Measurements from ENCODE around the gene CCDC43. TPM values are rescaled to one million over a fixed set of nuclear protein-coding genes. Genes with fewer than 3 reads are reported as not detected.

The CCDC43 gene
- total RNA-seq, 4 donors from 2014 or later: 15.2 to 20.2 (median 15.9) TPM

- no peaks in the 10 kb centered on the region for H3K36me3 ChIP-seq
- peaks cover 0 to 4% (median 0%) of the 10 kb centered on the region in 4 donors for H3K4me1 ChIP-seq
- intact Hi-C loops (cut with DNase I): no loop called here
- DNase-seq (ENCODE audit: extremely low spot score): no peak
- H3K9me3 ChIP-seq: no peaks in the 10 kb centered on the region
- no peak overlapping the region for H3K27ac ChIP-seq (replicated peaks in 1 of 4)
- H3K4me3 ChIP-seq: no peak overlapping the region
- H3K27me3 ChIP-seq: peaks cover 0 to 42% (median 0%) of the 10 kb centered on the region in 4 donors
- TF ChIP-seq CTCF (IDR thresholded peaks at IDR 0.05) (no peak), POLR2A (IDR thresholded peaks at IDR 0.05; ENCODE audit: low read depth) (no peak), POLR2AphosphoS5 (IDR thresholded peaks at IDR 0.05) (no peak), EP300 (IDR thresholded peaks at IDR 0.05) (no peak)
Observed at GRCh38 chr17:44647736-44648135, 41.8 kb downstream of the CCDC43 start.

GRCh38 chr17:44646280-44646679 is 43.3 kb downstream of the CCDC43 start:
- no peak for DNase-seq (ENCODE audit: extremely low spot score)
- Histone ChIP-seq H3K27ac (replicated peaks in 1 of 4) (no peak overlapping the region), H3K4me3 (no peak overlapping the region), H3K9me3 (no peaks in the 10 kb centered on the region), H3K27me3 (peaks cover 0 to 32% (median 0%) of the 10 kb centered on the region in 4 donors), H3K4me1 (peaks cover 0 to 4% (median 0%) of the 10 kb centered on the region in 4 donors), H3K36me3 (no peaks in the 10 kb centered on the region)
- no peak for TF ChIP-seq POLR2A (IDR thresholded peaks at IDR 0.05; ENCODE audit: low read depth)
- no peak for TF ChIP-seq EP300 (IDR thresholded peaks at IDR 0.05)
- TF ChIP-seq POLR2AphosphoS5 (IDR thresholded peaks at IDR 0.05): no peak
- no peak for TF ChIP-seq CTCF (IDR thresholded peaks at IDR 0.05)
- 87% methylated on average over 4 of the region's 4 CpGs for whole genome bisulfite sequencing
- intact Hi-C loops (cut with DNase I): no loop called here

- H3K27ac ChIP-seq (replicated peaks in 1 of 4): no peak overlapping the region
- H3K27me3 ChIP-seq: peaks cover 0 to 32% (median 0%) of the 10 kb centered on the region in 4 donors
- H3K4me3 ChIP-seq: no peak overlapping the region
- H3K9me3 ChIP-seq: no peaks in the 10 kb centered on the region
- peaks cover 0 to 4% (median 0%) of the 10 kb centered on the region in 4 donors for H3K4me1 ChIP-seq
- 87% methylated on average over 12 of the region's 12 CpGs for WGBS
- H3K36me3 ChIP-seq: no peaks in the 10 kb centered on the region
- intact Hi-C loops (cut with DNase I): no loop called here
- TF ChIP-seq POLR2AphosphoS5 (IDR thresholded peaks at IDR 0.05) (no peak), CTCF (IDR thresholded peaks at IDR 0.05) (no peak), POLR2A (IDR thresholded peaks at IDR 0.05; ENCODE audit: low read depth) (no peak)
- DNase-seq (ENCODE audit: extremely low spot score): no peak
Observed at GRCh38 chr17:44645341-44645740, 44.2 kb downstream of the CCDC43 start.

GRCh38 chr17:44642834-44643233 is 46.7 kb downstream of the CCDC43 start:
- peak; percentile 37 for DNase-seq (ENCODE audit: extremely low spot score)
- TF ChIP-seq POLR2A (IDR thresholded peaks at IDR 0.05; ENCODE audit: low read depth) (no peak), EP300 (IDR thresholded peaks at IDR 0.05) (no peak), CTCF (IDR thresholded peaks at IDR 0.05) (no peak), POLR2AphosphoS5 (IDR thresholded peaks at IDR 0.05) (no peak)
- H3K9me3 ChIP-seq: no peaks in the 10 kb centered on the region
- H3K27ac ChIP-seq (replicated peaks in 1 of 4): no peak overlapping the region
- peaks cover 0 to 21% (median 0%) of the 10 kb centered on the region in 4 donors for H3K27me3 ChIP-seq
- no peaks in the 10 kb centered on the region for H3K36me3 ChIP-seq
- H3K4me1 ChIP-seq: peaks cover 0 to 4% (median 0%) of the 10 kb centered on the region in 4 donors
- no peak overlapping the region for H3K4me3 ChIP-seq
- intact Hi-C loops (cut with DNase I): no loop called here
- WGBS: 46% methylated on average over 7 of the region's 7 CpGs

- H3K4me1 ChIP-seq: no peaks in the 10 kb centered on the region
- no peak overlapping the region for H3K4me3 ChIP-seq
- no peak for DNase-seq (ENCODE audit: extremely low spot score)
- no peaks in the 10 kb centered on the region for H3K36me3 ChIP-seq
- H3K27me3 ChIP-seq: peaks cover 0 to 5% (median 0%) of the 10 kb centered on the region in 4 donors
- no peaks in the 10 kb centered on the region for H3K9me3 ChIP-seq
- H3K27ac ChIP-seq (replicated peaks in 1 of 4): no peak overlapping the region
- intact Hi-C loops (cut with DNase I): loop anchor here (10.0 kb wide), 1 partner anchor 58 kb away; no protein-coding TSS in a partner anchor
- WGBS: 72% methylated on average over 1 of the region's 1 CpG
- TF ChIP-seq POLR2AphosphoS5 (IDR thresholded peaks at IDR 0.05): no peak
- no peak for TF ChIP-seq POLR2A (IDR thresholded peaks at IDR 0.05; ENCODE audit: low read depth)
- no peak for TF ChIP-seq EP300 (IDR thresholded peaks at IDR 0.05)
- TF ChIP-seq CTCF (IDR thresholded peaks at IDR 0.05): no peak
Observed at GRCh38 chr17:44637066-44637465, 52.5 kb downstream of the CCDC43 start.

Data from esophagus muscularis mucosa (tissue), 4 donors.